ENCODE data around the gene ADIPOR1.
"Not testable (repeated sequence)": the region's sequence is repeated elsewhere in the genome, so short reads cannot be mapped to it uniquely, and the experiment has no call there.

The ADIPOR1 gene

DNA sequence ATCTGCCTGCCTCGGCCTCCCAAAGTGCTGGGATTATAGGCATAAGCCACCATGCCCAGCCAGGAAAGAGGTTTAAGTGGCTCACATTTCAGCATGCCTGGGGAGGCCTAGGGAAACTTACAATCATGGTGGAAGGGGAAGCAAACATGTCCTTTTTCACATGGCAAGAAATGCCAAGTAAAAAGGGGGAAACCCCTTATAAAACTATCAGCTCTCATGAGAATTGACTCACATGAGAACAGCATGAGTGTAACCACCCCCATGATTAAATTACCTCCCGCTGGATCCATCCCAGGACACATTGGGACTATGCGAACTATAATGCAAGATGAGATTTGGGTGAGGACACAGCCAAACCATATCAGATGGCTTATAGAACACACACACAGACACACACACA is 22.3 kb downstream of the ADIPOR1 start:
- DNase-seq: no peak

GRCh38 chr1:202934755-202935154 is 23.4 kb downstream of the ADIPOR1 start:
- no peak for DNase-seq

GRCh38 chr1:202932476-202932875 is 25.6 kb downstream of the ADIPOR1 start:
- no peak for DNase-seq

- DNase-seq: peak; percentile 96 to 98
Measured at GRCh38 chr1:202926581-202927491, 31.3 kb downstream of the ADIPOR1 start, which contains the start of gene KLHL12. Gene KLHL12 (minus strand): TSS chr1:202927234. CDS start chr1:202925162, 2,072 bp downstream.

GRCh38 chr1:202923533-202923932 is 34.6 kb downstream of the ADIPOR1 start:
- DNase-seq: no peak

- no peak for DNase-seq
Measured at GRCh38 chr1:202919615-202920014, 38.5 kb downstream of the ADIPOR1 start.

- no peak for DNase-seq
Measured at GRCh38 chr1:202915146-202915545, 43.0 kb downstream of the ADIPOR1 start.

- DNase-seq: not testable (repeated sequence)
Measured at GRCh38 chr1:202912476-202912875, 45.6 kb downstream of the ADIPOR1 start.

GRCh38 chr1:202909494-202909893 is 48.6 kb downstream of the ADIPOR1 start:
- DNase-seq: no peak

DNA sequence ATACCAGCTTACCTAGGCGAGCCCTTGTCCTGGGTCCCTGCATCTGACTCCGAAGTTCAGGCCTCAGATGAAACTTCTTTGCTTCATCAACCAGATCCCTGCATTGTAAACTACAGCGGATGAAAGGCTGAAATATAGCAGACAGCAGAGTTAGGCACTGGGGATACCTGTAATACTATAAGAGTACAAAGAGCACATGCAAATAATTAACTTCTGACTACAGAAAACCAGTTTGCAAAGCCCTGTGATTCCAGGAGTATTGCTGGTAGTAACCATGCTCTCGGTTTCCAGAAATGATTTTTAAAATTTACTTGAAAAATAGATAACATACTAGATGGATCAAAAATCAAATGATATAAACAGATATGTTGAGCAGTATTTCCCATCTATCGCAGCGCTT is 49.1 kb downstream of the ADIPOR1 start:
- DNase-seq: no peak

GRCh38 chr1:202905331-202905730 is 52.8 kb downstream of the ADIPOR1 start:
- no peak for DNase-seq

DNA sequence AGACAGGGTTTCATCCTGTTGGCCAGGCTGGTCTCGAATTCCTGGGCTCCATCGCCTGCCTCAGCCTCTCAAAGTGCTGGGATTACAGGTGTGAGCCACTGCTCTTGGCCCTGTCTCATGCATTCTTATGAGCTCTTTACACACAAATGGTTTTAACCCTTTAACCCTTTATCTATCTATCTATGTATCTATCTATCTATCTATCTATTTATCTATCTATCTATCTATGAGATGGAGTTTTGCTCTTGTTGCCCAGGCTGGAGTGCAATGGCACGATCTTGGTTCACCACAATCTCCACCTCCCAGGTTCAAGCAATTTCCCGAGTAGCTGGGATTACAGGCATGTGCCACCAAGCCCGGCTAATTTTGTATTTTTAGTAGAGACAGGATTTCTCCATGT is 54.3 kb downstream of the ADIPOR1 start:
- not testable (repeated sequence) for DNase-seq

GRCh38 chr1:202901555-202901954 is 56.6 kb downstream of the ADIPOR1 start:
- no peak for DNase-seq

- DNase-seq: no peak
Measured at GRCh38 chr1:202892501-202892900, 65.6 kb downstream of the ADIPOR1 start.

Data from NCI-H446 (cell line).